GM19351 (cell line): ENCODE data around the gene MORN2.
"Not testable (repeated sequence)": the region's sequence is repeated elsewhere in the genome, so short reads cannot be mapped to it uniquely, and the experiment has no call there.

Experiments
- ATAC-seq: cut with Tn5 transposase; IDR thresholded peaks from one replicate; pipeline ENCODE4 v1.9.1; 2021; ENCODE audit warnings: mild to moderate bottlenecking, moderate library complexity; ENCODE audit not compliant: unreplicated experiment

Gene MORN2

DNA sequence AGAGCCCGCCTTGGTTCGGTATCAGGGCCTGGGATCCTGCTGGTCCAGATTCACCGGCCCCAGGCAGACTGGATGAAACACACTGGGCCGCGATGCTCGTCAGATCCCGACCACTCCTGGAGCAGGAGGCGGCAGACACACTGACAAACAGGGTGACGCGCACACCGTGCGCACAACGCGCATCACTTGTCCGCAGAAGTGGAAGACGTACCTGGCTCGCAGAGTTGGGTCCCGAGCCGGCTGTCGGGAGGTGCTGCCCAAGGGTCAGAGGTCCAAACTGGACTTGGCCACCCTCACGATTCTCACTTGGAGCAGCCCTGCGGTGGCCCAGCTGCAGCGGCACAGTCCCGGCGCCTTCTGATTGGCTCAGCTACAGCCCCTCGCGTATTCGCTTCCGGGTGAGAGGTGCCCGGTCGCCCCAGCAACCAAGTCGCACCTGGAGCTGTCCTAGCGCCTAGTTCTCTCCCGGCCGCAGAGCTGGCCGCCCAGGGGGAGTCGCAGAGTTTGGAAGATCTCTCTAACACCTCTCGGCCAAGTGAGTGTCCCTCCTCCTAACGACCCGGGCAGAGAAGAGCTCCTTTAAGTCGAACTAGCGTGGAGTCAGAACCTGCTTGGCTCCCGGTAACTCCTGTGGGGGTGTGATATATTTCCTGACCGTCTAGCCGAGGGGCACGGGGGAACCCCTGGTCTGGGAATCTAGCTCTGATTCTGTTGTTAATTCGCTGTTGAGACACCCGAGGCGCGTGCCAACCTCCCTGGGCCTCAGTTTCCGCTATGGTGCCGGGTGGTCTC is at the start of gene MORN2, which contains the start of gene DHX57:
TSS of gene MORN2 (plus strand) at position 401 of the 792 bp plus-strand sequence.
TSS of gene DHX57 (minus strand) at position 359 of the 792 bp plus-strand sequence. CDS start 7,529 bp downstream, outside the sequence.
- ATAC-seq = peak; percentile 100

GRCh38 chr2:38827539-38828145 is 48.1 kb upstream of the MORN2 start:
- not testable (repeated sequence) for ATAC-seq

GRCh38 chr2:38828460-38828859 is 47.3 kb upstream of the MORN2 start:
- no peak for ATAC-seq

DNA sequence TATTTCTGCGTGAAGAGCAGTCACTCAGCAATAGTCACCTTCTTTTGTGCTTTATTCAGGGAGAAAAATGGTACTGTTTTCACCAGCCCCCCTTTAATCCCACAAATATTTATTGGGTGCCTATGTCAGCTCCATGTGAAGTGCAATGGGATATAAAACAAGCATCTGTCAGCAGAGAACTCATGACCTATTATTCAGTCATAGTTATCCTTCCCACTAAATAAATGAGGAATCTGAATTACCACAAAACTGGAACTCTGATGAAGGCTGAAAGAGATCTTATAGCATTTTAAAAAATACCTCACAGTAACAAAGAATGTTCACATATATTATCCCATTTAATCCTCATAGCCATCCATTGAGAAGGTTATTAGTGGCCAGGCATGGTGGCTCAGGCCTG is 45.8 kb upstream of the MORN2 start:
- ATAC-seq = no peak

GRCh38 chr2:38830526-38831159 is 45.1 kb upstream of the MORN2 start:
- ATAC-seq = no peak

- ATAC-seq = no peak
Observed at GRCh38 chr2:38835015-38835601, 40.7 kb upstream of the MORN2 start.

DNA sequence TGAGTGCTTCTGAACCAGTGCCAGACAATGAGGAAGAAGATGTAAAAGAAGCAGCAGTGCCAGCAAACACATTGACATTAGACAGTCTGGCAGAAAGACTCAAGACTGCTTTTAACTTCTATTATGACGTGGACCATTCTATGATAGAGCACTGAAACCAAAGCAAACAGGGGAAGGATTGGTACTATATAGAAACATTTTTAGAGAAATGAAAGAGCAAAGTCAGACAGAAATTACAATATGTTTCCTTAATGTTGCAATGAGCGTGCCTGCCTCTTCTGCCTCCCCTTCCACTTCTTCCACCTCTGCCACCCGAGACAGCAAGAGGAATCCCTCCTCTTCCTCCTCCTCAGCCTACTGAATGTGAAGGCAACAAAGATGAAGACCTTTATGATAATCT is 39.8 kb upstream of the MORN2 start:
- ATAC-seq = peak; percentile 96

GRCh38 chr2:38836791-38837190 is 39.0 kb upstream of the MORN2 start:
- no peak for ATAC-seq

GRCh38 chr2:38850045-38850444 is 25.7 kb upstream of the MORN2 start:
- ATAC-seq = peak; percentile 94

- no peak for ATAC-seq
Observed at GRCh38 chr2:38856165-38856564, 19.6 kb upstream of the MORN2 start.

GRCh38 chr2:38862476-38862875 is 13.3 kb upstream of the MORN2 start:
- ATAC-seq = no peak

DNA sequence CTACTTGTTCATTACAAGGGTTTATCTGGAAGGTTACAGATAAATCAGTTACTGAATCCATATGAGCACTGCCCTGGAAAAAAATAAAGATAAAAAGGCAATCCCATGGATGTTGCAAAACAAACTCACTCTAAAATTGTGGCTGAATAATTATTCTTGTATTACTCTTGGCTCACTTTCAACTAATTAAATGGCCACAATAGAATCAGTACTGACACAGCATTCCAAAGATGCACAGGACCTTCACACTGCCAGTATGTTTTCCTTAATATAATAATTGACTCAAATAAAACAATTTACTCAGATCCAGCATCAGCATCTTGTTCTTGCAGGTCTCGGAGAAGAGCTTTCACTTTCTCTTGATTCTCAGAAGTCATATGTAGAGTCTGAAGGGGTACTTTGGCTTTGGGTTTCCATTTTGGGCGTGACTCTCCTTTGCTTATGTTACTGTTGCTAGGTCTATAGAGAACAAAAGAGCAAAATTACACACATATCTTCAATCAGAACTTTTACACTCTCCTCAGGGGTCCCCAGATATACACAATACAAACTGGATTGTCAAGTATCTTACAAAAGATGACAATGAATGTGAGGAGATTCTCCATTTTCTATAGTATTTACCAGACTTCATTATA is 12.6 kb upstream of the MORN2 start:
- no peak for ATAC-seq

GRCh38 chr2:38866773-38867443 is 8.9 kb upstream of the MORN2 start:
- ATAC-seq = no peak

DNA sequence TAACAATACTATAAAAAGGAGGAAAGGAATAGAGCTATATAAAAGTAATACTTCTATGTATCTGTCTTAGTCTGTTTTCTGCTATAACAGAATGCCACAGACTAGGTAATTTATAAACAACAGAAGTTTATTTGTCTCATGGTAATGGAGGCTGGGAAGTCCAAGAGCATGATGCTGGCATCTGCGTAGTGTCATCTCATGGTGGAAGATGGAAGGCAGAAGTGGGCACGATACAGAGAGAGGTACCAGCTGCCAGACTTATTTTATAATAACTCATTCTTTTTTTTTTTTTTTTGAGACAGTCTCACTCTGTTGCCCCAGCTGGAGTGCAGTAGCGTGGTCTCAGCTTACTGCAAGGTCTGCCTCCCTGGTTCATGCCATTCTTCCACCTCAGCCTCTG is 4.3 kb upstream of the MORN2 start:
- ATAC-seq = no peak

DNA sequence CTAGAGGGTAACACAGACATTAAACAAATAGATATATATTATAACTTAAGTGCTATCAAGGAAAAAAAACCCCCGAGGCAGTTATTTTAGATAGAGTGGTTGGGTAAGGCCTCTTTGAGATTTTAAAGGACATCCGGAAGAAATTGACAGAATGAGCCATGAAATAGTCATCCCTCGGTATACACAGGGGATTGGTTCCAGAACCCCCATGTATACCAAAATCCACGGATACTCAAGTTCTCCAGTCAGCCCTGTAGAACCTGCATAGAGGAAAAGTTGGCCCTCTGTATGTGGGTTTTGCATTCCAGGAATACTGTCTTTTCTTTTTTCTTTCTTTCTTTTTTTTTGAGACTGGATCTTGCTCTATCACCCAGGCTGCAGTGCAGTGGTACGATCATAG is 2.0 kb upstream of the MORN2 start:
- ATAC-seq = no peak

DNA sequence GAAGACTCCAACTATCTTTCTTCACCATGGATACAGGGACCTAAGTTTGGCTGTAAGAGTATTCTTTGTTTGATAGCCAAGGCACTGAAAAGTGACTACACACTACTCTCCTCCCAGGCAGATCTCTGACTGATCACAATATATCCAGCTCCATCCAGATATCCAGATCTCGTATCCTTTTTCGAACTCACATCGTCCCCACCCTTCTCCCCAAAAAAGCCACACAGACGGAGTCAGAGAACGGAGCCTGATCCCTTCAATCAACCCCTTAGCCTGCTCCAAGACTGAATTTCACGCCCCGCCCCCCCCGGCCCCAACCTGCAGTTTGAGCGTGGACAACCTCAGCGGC is 575 bp upstream of the MORN2 start:
- ATAC-seq = peak; percentile 2

GRCh38 chr2:38876407-38876806 is 631 bp downstream of the MORN2 start:
- no peak for ATAC-seq

DNA sequence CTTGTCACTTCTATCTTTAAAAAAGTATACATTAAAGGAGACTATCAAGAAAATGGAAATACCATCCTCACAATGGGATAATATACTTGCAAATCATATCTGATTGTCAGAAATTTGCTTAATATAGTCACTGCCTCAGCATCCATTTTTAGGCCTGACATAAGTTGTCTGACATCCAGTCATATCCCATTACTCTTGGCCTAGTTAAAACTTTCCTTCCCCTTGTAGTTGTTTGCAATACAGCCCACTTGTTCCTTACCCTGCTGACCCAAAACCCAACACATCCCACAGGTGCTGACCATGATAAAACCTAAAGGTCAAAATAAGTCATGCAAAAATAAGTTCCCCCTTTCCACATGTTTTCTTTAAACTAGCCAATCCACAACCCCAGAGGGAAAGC is 10.3 kb downstream of the MORN2 start:
- no peak for ATAC-seq

DNA sequence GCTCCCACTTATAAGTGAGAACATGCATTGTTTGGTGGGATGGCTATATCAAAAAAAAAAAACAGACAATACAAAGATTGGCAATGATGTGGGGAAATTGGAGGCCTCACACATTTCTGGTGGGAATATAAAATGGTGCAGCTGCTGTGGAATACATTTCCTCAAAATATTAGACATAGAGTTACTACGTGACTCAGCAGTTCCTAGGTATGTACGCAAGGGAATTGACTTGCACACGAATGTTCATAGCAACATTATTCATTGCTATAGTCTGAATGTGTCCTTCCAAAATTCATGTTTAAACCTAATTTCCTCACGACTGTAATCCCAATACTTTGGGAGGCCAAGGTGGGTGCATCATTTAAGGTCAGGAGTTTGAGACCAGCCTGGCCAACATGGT is 11.6 kb downstream of the MORN2 start:
- ATAC-seq = no peak

- ATAC-seq = no peak
Observed at GRCh38 chr2:38887902-38888554, 12.3 kb downstream of the MORN2 start.
